Stimulated activated CD8-positive, alpha-beta memory T cell treated with anti-CD3 and anti-CD28 coated beads, Interleukin-7, amount 100 ng/mL, for 48 hours (primary cell): ENCODE results near the gene CADM4.

Source experiments
- DNase-seq, 2 donors: peaks; one replicate each; pipeline ENCODE4 v3.0.0-alpha.2; 2020; ENCODE audit warnings: low read depth in 1 of 2; ENCODE audit errors: extremely low read depth in 1 of 2

The CADM4 gene

GRCh38 chr19:43634872-43635560, 4.6 kb downstream of the CADM4 start:
- DNase-seq: no peak

DNA sequence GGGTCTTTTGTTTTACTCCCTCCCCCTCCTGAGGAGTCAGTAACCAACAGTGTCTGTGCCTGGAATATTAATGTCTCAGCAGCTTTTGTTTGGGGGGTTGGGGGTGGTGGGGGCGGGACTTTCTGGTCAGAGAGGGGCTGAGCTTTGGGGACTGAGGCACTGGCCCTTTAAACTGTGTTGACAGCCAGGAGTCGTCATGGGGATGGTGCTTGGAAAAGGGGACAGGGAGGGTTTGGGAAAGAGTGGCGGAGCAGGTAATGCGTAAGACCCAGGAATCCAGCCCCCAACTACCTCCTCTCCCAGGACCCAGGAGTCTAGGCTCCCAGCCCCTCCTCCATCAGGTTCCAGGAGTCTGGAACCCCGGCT, 5.2 kb downstream of the CADM4 start:
- no peak for DNase-seq

- no peak for DNase-seq
These were observed 5.6 kb downstream of the CADM4 start for GRCh38 chr19:43634068-43634467.

- no peak for DNase-seq
These were observed 6.1 kb downstream of the CADM4 start for GRCh38 chr19:43633520-43633919.

GRCh38 chr19:43631491-43631890, 8.2 kb downstream of the CADM4 start:
- no peak for DNase-seq

- no peak for DNase-seq
These were observed 10.9 kb downstream of the CADM4 start for GRCh38 chr19:43628646-43629326.

- DNase-seq: no peak
These were observed 12.8 kb downstream of the CADM4 start for GRCh38 chr19:43626838-43627237.

DNA sequence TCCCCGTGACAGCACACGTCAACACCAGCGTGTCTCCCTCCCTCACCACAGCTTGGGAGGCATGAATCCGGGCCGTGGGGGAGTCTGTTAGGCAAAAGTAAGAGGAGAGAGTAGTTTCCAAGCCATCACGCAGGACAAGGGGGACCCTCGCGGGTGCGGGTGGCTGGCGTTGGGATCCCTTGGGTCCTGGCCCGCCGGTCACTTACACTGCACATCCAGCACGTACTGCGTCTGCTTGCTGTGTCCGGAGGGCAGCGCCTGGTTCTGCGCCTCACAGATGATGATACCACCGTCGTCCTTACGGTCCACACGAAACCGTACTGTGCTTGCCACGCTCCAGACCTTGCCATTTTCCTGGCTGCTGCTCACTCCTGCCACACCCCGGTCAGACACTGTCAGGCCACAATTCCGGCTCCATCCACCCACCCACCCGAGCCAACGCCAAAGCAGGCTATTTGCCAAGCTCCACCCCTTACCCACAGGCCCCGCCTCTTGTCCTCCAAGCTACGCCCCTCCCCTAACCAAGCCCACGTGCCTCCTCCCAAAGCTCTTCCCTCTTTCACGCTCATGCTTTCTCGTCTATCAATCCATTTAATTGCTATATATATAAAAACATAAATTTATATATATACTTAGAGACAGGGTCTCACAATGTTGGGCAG, 13.6 kb downstream of the CADM4 start:
- no peak for DNase-seq

GRCh38 chr19:43624933-43625332, 14.7 kb downstream of the CADM4 start:
- peak; percentile 55 to 84 for DNase-seq

GRCh38 chr19:43623889-43624670, 15.6 kb downstream of the CADM4 start:
- DNase-seq: no peak

GRCh38 chr19:43622956-43623355, 16.7 kb downstream of the CADM4 start:
- no peak for DNase-seq

DNA sequence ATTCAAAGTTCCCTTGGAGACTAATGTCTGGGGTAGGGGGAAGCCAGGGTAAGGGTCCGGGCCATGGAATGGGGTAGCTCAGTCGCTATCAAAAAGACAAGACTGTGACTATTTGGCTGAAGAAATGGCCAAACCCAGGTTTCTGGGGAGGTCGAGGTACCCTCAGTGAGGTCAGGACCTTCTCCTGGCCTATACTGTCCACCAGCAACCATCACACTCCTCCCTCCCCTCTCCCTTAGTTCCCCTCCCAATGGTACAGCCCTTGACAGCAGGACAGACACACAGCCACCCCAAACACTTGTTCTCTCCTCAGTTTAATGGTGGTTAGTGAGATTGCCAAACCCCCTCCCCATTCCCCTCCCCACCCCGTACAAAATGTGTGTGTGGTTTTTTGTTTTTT, 17.6 kb downstream of the CADM4 start:
- no peak for DNase-seq

DNA sequence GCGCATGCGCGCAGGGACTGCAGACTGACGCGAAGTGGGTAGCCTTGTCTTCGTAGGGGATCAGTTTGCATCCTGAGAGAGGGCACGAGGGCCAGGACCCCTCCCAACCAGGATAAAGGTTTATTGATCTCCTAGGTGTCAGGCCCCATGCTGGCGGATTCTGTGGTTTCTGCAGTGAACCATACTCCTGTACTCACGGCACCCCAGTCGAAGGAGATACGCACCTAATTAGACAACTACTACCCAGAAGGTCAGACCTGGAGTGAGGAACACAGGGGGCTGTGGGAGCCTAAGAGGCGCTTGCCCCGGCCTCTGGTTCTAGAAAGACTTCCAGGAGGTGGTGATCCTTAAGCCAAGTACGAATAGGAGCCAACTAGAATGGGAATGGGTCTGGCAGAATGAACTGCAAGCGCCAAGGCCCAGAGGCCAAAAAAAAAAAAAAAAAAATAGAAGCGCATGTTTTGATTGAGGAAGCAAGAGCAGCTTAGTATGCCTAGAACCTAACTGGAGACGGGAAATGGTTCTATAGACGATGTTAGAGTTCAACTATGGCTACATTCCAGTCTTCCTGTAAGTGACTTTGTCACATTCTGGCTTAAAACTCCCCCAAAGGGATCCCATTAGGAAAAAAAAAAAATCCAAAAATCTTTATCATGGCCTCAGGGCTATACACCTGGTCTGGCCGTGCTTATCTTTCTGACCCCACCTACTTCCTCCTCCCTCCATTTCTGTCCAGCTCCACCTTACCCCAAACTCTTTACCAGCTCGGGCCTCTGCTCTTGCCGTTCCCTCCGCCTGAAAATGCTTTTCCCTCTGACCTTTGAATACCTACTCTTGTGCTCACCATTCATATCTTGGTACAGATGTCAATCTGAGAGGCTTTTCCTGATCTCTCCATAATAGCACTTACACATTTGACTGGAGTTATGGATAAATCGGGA, 19.3 kb downstream of the CADM4 start:
- DNase-seq: peak; percentile 66 to 87

- peak; percentile 79 for DNase-seq
These were observed 20.2 kb downstream of the CADM4 start, which contains the start of gene ZNF428 for GRCh38 chr19:43619262-43620060. Gene ZNF428 (minus strand): TSS chr19:43619629. CDS start chr19:43614304, 5,325 bp downstream.

GRCh38 chr19:43618921-43619261, 20.8 kb downstream of the CADM4 start:
- peak in 1 of 2 donors; percentile 63 for DNase-seq

- no peak for DNase-seq
These were observed 22.7 kb downstream of the CADM4 start for GRCh38 chr19:43616954-43617353.

DNA sequence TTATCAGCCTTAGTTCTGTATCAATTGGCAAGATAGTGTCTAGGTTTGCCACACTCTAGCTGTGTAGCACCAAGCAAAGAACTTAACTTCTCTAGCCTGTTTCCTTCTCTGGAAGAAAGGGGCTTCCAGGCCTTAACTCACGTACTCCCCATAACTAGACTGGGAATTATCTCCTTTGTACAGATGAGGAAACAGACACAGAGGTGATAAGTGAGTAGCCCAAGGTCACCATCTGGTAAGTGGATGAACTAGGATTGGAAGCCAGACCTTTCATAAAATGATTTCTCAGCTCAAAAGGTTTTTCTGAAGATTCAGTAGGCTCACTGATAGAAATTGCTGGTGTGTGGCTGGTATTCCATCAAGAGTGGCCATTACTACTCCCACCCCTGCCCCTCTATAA, 23.3 kb downstream of the CADM4 start:
- no peak for DNase-seq

DNA sequence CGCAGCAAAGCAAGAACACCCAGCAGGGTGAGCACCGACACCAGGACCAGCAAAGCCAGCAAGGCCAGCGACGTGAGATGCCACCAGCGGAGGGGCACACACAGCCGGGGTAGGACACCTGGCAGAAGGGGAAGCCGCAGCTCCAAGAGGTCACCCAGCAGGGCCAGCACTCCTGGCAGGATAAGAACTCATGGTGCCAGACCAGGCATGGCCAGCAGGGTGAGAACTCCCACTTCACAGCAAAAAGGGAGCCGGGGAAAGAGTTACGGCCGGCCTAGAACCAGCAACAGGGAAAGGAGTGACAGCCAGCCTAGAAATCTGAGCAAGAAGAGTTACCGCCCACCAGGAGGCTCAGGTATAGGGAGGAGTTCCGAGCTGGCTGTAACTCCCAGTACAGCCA, 27.3 kb downstream of the CADM4 start:
- no peak for DNase-seq

DNA sequence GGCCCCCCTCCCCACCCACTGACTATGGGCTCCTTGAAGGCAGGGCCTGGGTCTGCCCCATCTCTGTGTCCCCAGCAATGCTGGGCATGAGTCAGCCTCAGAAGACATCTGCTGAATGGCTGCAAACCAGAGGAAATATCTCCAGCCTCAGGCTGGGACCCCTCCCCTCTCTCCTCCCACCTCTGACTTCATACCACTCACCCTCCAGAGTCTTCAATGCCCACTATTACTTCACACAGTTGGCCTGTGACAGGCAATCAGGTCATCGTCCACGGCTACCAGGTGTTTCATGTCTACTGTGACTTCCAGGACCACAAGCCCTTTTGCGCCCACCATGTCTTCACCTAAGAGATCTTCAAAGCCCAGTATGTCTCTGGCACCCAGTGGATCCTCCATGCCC, 27.9 kb downstream of the CADM4 start, which contains the start of gene SRRM5:
Gene SRRM5 (plus strand): TSS at position 301 of the 400 bp plus-strand sequence. CDS start 34 bp downstream, at position 335.
- DNase-seq: no peak
